ENCODE measurements around the gene CLEC4G.
"Not testable (repeated sequence)": the region's sequence is repeated elsewhere in the genome, so short reads cannot be mapped to it uniquely, and the experiment has no call there.

Gene CLEC4G

GRCh38 chr19:7757358-7757757 lies 25.4 kb upstream of the CLEC4G start:
- no peak overlapping the region for H3K27ac ChIP-seq
- TF ChIP-seq CTCF (conservative IDR thresholded peaks at IDR 0.05), result no peak

- H3K27ac ChIP-seq, result no peak overlapping the region
- TF ChIP-seq CTCF (conservative IDR thresholded peaks at IDR 0.05), result no peak
Observed at GRCh38 chr19:7756258-7756657, 24.3 kb upstream of the CLEC4G start.

- TF ChIP-seq CTCF (conservative IDR thresholded peaks at IDR 0.05), result no peak
- H3K27ac ChIP-seq, result no peak overlapping the region
Observed at GRCh38 chr19:7751157-7751783, 19.4 kb upstream of the CLEC4G start.

DNA sequence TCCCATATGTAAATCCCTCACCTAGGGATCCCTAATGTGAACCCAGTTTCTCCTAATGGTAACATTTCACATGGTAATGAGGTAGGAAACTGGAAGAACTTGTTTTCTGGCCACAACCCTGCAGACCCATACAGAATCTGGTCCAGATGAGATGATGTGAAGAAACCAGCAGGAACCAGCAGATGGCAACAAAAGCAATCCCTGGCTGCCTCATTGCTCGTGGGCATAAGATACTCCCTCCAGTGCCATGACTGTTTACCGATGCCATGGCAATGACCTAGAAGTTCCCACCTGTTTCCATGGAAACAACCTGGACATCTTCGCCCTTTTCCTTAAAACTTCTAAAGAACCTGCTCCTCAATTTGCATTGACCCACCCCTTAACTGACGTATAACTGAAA lies 16.8 kb upstream of the CLEC4G start:
- peak; percentile 64 for TF ChIP-seq CTCF (conservative IDR thresholded peaks at IDR 0.05)
- no peak overlapping the region for H3K27ac ChIP-seq

DNA sequence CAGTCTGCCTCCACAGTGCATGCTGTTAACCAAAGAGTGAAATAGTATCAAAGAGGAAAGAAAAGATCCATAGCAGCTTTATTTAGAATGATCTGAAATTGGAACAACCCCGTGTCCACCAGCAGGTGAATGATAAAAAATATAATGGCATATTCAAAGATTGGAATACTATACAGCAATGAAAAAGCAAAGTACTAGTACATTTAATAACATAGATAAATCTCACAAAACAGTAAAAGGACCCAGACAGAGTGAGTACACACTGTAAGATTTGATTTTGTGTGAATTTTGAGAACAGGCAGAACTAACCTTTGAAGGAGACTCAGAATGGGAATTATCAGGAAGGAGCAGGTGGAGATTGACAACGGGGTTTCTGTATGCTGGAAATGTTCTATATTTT lies 16.3 kb upstream of the CLEC4G start:
- TF ChIP-seq CTCF (conservative IDR thresholded peaks at IDR 0.05), result no peak
- no peak overlapping the region for H3K27ac ChIP-seq

- no peak within 1 kb of the TSS for H3K27ac ChIP-seq
- TF ChIP-seq CTCF (conservative IDR thresholded peaks at IDR 0.05), result no peak
Observed at GRCh38 chr19:7746903-7747884, 15.3 kb upstream of the CLEC4G start, which contains the start of gene CD209. CD209 (minus strand) TSS chr19:7747534; CDS start chr19:7747511, 23 bp downstream.

DNA sequence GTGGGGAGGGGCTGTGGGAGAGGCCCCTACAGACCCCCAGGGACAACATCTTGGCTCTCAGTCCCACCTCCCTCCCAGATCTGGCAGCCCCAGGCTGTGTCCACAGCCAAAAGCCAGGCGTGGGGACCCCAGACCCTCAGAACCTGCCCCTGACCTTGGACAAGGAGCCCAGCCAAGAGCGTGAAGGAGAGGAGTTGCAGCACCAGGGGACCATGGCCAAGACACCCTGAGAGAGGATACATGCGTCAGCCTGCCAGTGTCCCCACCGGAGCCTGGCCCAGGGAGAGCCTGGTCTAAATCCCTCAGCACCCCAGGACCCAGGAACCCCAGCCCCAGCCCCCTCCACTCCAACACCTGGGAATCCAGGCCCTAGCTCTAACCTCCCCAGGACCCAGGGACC lies 14.4 kb upstream of the CLEC4G start:
- not testable (repeated sequence) for H3K27ac ChIP-seq
